Astrocyte (in vitro differentiated cells and primary cell): ENCODE measurements around the gene TARDBP. TPM values are rescaled to one million over a fixed set of nuclear protein-coding genes. Genes with fewer than 3 reads are reported as not detected.

Source experiments
- DNase-seq: peaks from one replicate; pipeline ENCODE4 v3.0.0-alpha.2; 2010; ENCODE audit warnings: low read depth
- FAIRE-seq: peaks from 2 replicates; lab custom pipeline; 2011; peaks lifted over from hg19 to GRCh38; lab: Jason Lieb, UNC
- H2AFZ ChIP-seq: 2 replicates; pipeline ENCODE4 v1.6.0; 2012; ENCODE audit warnings: low read depth, low read length, inconsistent platforms
- H3K27ac ChIP-seq: 2 replicates; pipeline ENCODE4 v1.5.1; 2011; ENCODE audit warnings: low read depth, low read length, inconsistent platforms
- H3K27me3 ChIP-seq: 2 replicates; pipeline ENCODE4 v1.6.0; 2011; ENCODE audit warnings: low read length, inconsistent platforms; ENCODE audit not compliant: insufficient read depth
- H3K36me3 ChIP-seq: 2 replicates; pipeline ENCODE4 v1.5.1; 2011; ENCODE audit warnings: low read length, inconsistent platforms; ENCODE audit not compliant: insufficient read depth
- H3K4me1 ChIP-seq: 2 replicates; pipeline ENCODE4 v1.5.1; 2011; ENCODE audit warnings: low read length, inconsistent platforms; ENCODE audit not compliant: insufficient read depth
- H3K4me2 ChIP-seq: 2 replicates; pipeline ENCODE4 v1.6.0; 2012; ENCODE audit warnings: low read length, inconsistent platforms
- H3K4me3 ChIP-seq: 2 replicates; pipeline ENCODE4 v1.5.1; 2011; ENCODE audit warnings: low read depth, mild to moderate bottlenecking, low read length, inconsistent platforms; ENCODE audit not compliant: insufficient read depth
- H3K79me2 ChIP-seq: 2 replicates; pipeline ENCODE4 v1.6.0; 2012; ENCODE audit warnings: mild to moderate bottlenecking, low read length, inconsistent platforms; ENCODE audit not compliant: insufficient read depth
- H3K9ac ChIP-seq: 2 replicates; pipeline ENCODE4 v1.6.0; 2012; ENCODE audit warnings: mild to moderate bottlenecking, low read length, inconsistent platforms
- H3K9me3 ChIP-seq: 2 replicates; pipeline ENCODE4 v1.5.1; 2012; ENCODE audit warnings: low read depth, mild to moderate bottlenecking, low read length, inconsistent platforms; ENCODE audit not compliant: insufficient read depth
- H4K20me1 ChIP-seq: 2 replicates; pipeline ENCODE4 v1.6.0; 2012; ENCODE audit warnings: low read length, inconsistent platforms; ENCODE audit not compliant: insufficient read depth
- H3K27ac Mint-ChIP-seq: one replicate; pipeline ENCODE4 v1.8.0; 2021; ENCODE audit warnings: mild to moderate bottlenecking, mixed read lengths; ENCODE audit not compliant: unreplicated experiment
- H3K27me3 Mint-ChIP-seq: one replicate; pipeline ENCODE4 v1.8.0; 2021; ENCODE audit warnings: low read depth, mixed read lengths; ENCODE audit not compliant: unreplicated experiment
- H3K36me3 Mint-ChIP-seq: one replicate; pipeline ENCODE4 v1.8.0; 2021; ENCODE audit warnings: low read depth, mixed read lengths; ENCODE audit not compliant: unreplicated experiment
- H3K4me1 Mint-ChIP-seq: one replicate; pipeline ENCODE4 v1.8.0; 2021; ENCODE audit warnings: low read depth, mixed read lengths; ENCODE audit not compliant: unreplicated experiment
- H3K4me3 Mint-ChIP-seq: one replicate; pipeline ENCODE4 v1.8.0; 2021; ENCODE audit warnings: mild to moderate bottlenecking, moderate library complexity, mixed read lengths; ENCODE audit not compliant: unreplicated experiment
- H3K9me3 Mint-ChIP-seq: one replicate; pipeline ENCODE4 v1.8.0; 2021; ENCODE audit warnings: mild to moderate bottlenecking, mixed read lengths; ENCODE audit not compliant: unreplicated experiment
- EZH2 ChIP-seq: IDR thresholded peaks from 2 replicates; pipeline ENCODE4 v1.6.1; 2012; ENCODE audit warnings: mild to moderate bottlenecking, low read length, inconsistent platforms; ENCODE audit not compliant: insufficient read depth
- total RNA-seq: library from RNA; stranded (reverse); gene quantifications from 2 replicates; pipeline ENCODE4 v1.2.1, GENCODE V29; 2021
- TF ChIP-seq, protein P1 (sequence below): IDR thresholded peaks from 2 replicates; pipeline ENCODE4 v1.5.1; 2011; ENCODE audit warnings: low read depth, mild to moderate bottlenecking, inconsistent platforms, low read length, moderate library complexity; ENCODE audit not compliant: insufficient read depth

Gene TARDBP
- total RNA-seq, 1 donor from 2014 or later, result 148 TPM

GRCh38 chr1:10980094-10980577 lies 32.3 kb upstream of the TARDBP start:
- H3K4me1 ChIP-seq, result peaks cover 8% of the 10 kb centered on the region
- peak overlapping the region; percentile 68 for H3K4me2 ChIP-seq
- no peaks in the 10 kb centered on the region for H3K9me3 ChIP-seq
- no peaks in the 10 kb centered on the region for H4K20me1 ChIP-seq
- H3K4me3 ChIP-seq, result no peak overlapping the region
- H3K36me3 ChIP-seq, result no peaks in the 10 kb centered on the region
- no peak overlapping the region for H3K27ac Mint-ChIP-seq
- H3K4me3 Mint-ChIP-seq, result peak overlapping the region; percentile 54
- H3K36me3 Mint-ChIP-seq, result no peaks in the 10 kb centered on the region
- H3K79me2 ChIP-seq, result no peaks in the 10 kb centered on the region
- no peaks in the 10 kb centered on the region for H3K27me3 Mint-ChIP-seq
- no peak overlapping the region for H3K9ac ChIP-seq
- peaks cover 23% of the 10 kb centered on the region for H3K27me3 ChIP-seq
- H3K4me1 Mint-ChIP-seq, result peaks cover 12% of the 10 kb centered on the region
- TF ChIP-seq, protein P1, sequence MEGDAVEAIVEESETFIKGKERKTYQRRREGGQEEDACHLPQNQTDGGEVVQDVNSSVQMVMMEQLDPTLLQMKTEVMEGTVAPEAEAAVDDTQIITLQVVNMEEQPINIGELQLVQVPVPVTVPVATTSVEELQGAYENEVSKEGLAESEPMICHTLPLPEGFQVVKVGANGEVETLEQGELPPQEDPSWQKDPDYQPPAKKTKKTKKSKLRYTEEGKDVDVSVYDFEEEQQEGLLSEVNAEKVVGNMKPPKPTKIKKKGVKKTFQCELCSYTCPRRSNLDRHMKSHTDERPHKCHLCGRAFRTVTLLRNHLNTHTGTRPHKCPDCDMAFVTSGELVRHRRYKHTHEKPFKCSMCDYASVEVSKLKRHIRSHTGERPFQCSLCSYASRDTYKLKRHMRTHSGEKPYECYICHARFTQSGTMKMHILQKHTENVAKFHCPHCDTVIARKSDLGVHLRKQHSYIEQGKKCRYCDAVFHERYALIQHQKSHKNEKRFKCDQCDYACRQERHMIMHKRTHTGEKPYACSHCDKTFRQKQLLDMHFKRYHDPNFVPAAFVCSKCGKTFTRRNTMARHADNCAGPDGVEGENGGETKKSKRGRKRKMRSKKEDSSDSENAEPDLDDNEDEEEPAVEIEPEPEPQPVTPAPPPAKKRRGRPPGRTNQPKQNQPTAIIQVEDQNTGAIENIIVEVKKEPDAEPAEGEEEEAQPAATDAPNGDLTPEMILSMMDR, result peak; percentile 24
- no peak for TF ChIP-seq EZH2
- H3K27ac ChIP-seq, result no peak overlapping the region
- H2AFZ ChIP-seq, result no peak overlapping the region
- DNase-seq, result peak; percentile 64
- no peak for FAIRE-seq
- no peaks in the 10 kb centered on the region for H3K9me3 Mint-ChIP-seq

DNA sequence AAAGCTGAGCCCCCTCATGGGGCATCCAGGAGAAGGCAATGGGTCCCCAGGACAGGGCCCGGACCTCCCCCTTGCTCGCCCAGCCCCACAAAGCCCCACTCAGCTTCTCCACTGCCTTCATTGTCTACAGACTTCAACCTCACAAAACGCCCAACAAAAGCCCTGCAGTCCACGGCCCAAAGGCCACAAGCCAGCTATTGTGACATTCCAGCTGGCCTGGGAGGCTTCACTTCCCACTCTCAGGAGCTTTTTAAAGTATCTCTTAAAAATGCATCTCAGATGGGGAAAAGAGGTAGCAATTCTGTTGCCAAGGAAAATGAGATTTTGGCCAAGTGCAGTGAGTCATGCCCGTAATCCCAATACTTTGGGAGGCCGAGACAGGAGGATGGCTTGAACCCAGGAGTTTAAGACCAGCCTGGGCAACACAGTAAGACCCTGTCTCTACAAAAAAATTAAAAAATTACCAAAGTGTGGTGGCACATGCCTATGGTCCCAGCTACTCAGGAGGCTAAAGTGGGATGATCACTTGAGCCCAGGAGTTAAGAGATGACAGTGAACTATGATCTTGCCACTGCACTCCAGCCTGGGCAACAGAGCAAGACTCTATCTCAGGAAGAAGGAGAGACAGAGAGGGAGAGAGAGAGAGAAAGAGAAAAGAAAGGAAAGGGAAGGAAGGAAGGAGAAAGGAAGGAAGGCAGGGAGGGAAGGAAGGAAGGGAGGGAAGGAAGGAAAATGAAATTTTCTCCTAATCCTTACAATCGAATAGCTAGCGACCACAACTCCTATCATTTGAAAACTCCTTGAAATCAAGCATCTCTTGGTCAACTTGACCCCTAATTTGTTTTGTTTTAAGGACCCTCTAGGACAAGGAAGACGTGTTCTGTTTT lies 31.4 kb upstream of the TARDBP start:
- H3K79me2 ChIP-seq, result no peaks in the 10 kb centered on the region
- DNase-seq (peak; percentile 15), FAIRE-seq (no peak)
- no peak for TF ChIP-seq EZH2
- TF ChIP-seq, protein P1, result no peak
- no peaks in the 10 kb centered on the region for H3K9me3 Mint-ChIP-seq
- H2AFZ ChIP-seq, result no peak overlapping the region
- no peak overlapping the region for H3K4me3 ChIP-seq
- peak overlapping the region; percentile 68 for H3K4me2 ChIP-seq
- peaks cover 1% of the 10 kb centered on the region for H3K4me1 ChIP-seq
- H3K36me3 Mint-ChIP-seq, result no peaks in the 10 kb centered on the region
- H3K9me3 ChIP-seq, result no peaks in the 10 kb centered on the region
- H3K27me3 ChIP-seq, result peaks cover 23% of the 10 kb centered on the region
- no peak overlapping the region for H3K27ac Mint-ChIP-seq
- peaks cover 2% of the 10 kb centered on the region for H3K27me3 Mint-ChIP-seq
- H3K27ac ChIP-seq, result no peak overlapping the region
- no peaks in the 10 kb centered on the region for H3K36me3 ChIP-seq
- no peak overlapping the region for H3K4me3 Mint-ChIP-seq
- peaks cover 7% of the 10 kb centered on the region for H3K4me1 Mint-ChIP-seq
- no peak overlapping the region for H3K9ac ChIP-seq
- no peaks in the 10 kb centered on the region for H4K20me1 ChIP-seq

DNA sequence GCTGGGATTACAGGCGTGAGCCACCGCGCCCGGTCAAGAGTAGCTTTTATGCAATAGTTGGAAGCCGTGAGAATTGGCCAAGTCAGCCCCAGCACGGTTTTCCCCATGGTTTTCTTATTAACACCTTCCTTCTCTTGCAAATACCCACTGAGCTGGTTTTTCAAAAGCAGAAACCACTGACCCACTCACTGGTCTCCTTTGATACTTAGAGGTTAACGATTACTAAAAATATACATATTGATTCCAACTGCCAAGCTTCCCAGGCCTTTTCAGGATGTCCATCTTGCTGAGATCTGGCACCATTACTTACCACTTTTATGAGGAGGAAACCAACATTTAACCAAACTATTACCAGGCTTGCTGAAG lies 25.9 kb upstream of the TARDBP start:
- H3K36me3 ChIP-seq, result no peaks in the 10 kb centered on the region
- no peak overlapping the region for H3K4me3 ChIP-seq
- H4K20me1 ChIP-seq, result no peaks in the 10 kb centered on the region
- H3K9ac ChIP-seq, result no peak overlapping the region
- H3K4me2 ChIP-seq, result no peak overlapping the region
- H3K4me3 Mint-ChIP-seq, result no peak overlapping the region
- no peak for FAIRE-seq
- H3K27ac Mint-ChIP-seq, result no peak overlapping the region
- H3K9me3 ChIP-seq, result no peaks in the 10 kb centered on the region
- no peaks in the 10 kb centered on the region for H3K79me2 ChIP-seq
- no peaks in the 10 kb centered on the region for H3K9me3 Mint-ChIP-seq
- TF ChIP-seq EZH2, result no peak
- TF ChIP-seq, protein P1, result no peak
- H3K27ac ChIP-seq, result no peak overlapping the region
- no peak overlapping the region for H2AFZ ChIP-seq
- no peaks in the 10 kb centered on the region for H3K4me1 ChIP-seq
- peaks cover 14% of the 10 kb centered on the region for H3K27me3 ChIP-seq
- H3K36me3 Mint-ChIP-seq, result no peaks in the 10 kb centered on the region
- H3K27me3 Mint-ChIP-seq, result peaks cover 8% of the 10 kb centered on the region
- DNase-seq, result no peak
- H3K4me1 Mint-ChIP-seq, result no peaks in the 10 kb centered on the region
